ENCODE measurements around the gene PCDHB5. TPM values are rescaled to one million over a fixed set of nuclear protein-coding genes. Genes with fewer than 3 reads are reported as not detected.
"Not testable (repeated sequence)": the region's sequence is repeated elsewhere in the genome, so short reads cannot be mapped to it uniquely, and the experiment has no call there.

Gene PCDHB5
- total RNA-seq, 4 donors from 2014 or later = 7.1 to 21.4 (median 11.1) TPM

GRCh38 chr5:141180313-141180712, 45.3 kb downstream of the PCDHB5 start:
- intact Hi-C loops (cut with DNase I) = no loop called here
- Histone ChIP-seq H3K4me1 (no peaks in the 10 kb centered on the region), H3K27me3 (no peaks in the 10 kb centered on the region), H3K9me3 (no peaks in the 10 kb centered on the region), H3K4me3 (replicated peaks in 1 of 3) (no peak overlapping the region), H3K36me3 (no peaks in the 10 kb centered on the region), H3K27ac (no peak overlapping the region)
- 20 to 70% methylated on average over 1 of the region's 1 CpG for WGBS, 2 donors
- TF ChIP-seq CTCF (IDR thresholded peaks at IDR 0.05) = no peak
- no peak for TF ChIP-seq POLR2A (IDR thresholded peaks at IDR 0.05)
- no peak for DNase-seq

- intact Hi-C loops (cut with DNase I) = no loop called here
- TF ChIP-seq CTCF (IDR thresholded peaks at IDR 0.05) (peak in 2 of 6 experiments; percentile 10 to 38), POLR2A (IDR thresholded peaks at IDR 0.05) (no peak)
- Histone ChIP-seq H3K4me3 (replicated peaks in 1 of 3) (no peak within 1 kb of the TSS), H3K36me3 (no peaks in the 10 kb centered on the region), H3K27ac (no peak within 1 kb of the TSS), H3K9me3 (no peaks in the 10 kb centered on the region), H3K27me3 (no peaks in the 10 kb centered on the region), H3K4me1 (no peaks in the 10 kb centered on the region)
- WGBS, 2 donors = 9 to 18% methylated on average over 13 of the region's 13 CpGs
- DNase-seq = peak; percentile 13 to 34
Observed at GRCh38 chr5:141182248-141182647, 47.2 kb downstream of the PCDHB5 start, which contains the start of gene PCDHB16. Gene PCDHB16 (plus strand): TSS chr5:141182387. CDS start chr5:141182560, 173 bp downstream.

GRCh38 chr5:141184117-141184855, 49.3 kb downstream of the PCDHB5 start:
- H3K9me3 ChIP-seq; intact Hi-C loops (cut with DNase I); H3K4me3 ChIP-seq (replicated peaks in 1 of 3); H3K36me3 ChIP-seq; H3K27me3 ChIP-seq; DNase-seq; H3K27ac ChIP-seq; H3K4me1 ChIP-seq: not testable (repeated sequence)
- WGBS, 2 donors = 25 to 54% methylated on average over 13 to 17 of the region's 69 CpGs

- Histone ChIP-seq H3K9me3 (no peaks in the 10 kb centered on the region), H3K27ac (no peak within 1 kb of the TSS), H3K4me1 (no peaks in the 10 kb centered on the region), H3K36me3 (no peaks in the 10 kb centered on the region), H3K4me3 (replicated peaks in 1 of 3) (no peak within 1 kb of the TSS), H3K27me3 (no peaks in the 10 kb centered on the region)
- peak in 1 of 2 donors; percentile 29 for DNase-seq
- WGBS, 2 donors = 18 to 24% methylated on average over 9 of the region's 9 CpGs
- peak in 3 of 6 experiments; percentile 18 to 29 (median 27) for TF ChIP-seq CTCF (IDR thresholded peaks at IDR 0.05)
- TF ChIP-seq POLR2A (IDR thresholded peaks at IDR 0.05) = no peak
- intact Hi-C loops (cut with DNase I) = no loop called here
Observed at GRCh38 chr5:141186897-141187512, 52.0 kb downstream of the PCDHB5 start, which contains the start of gene PCDHB9. Gene PCDHB9 (plus strand): TSS chr5:141187161. CDS start chr5:141187319, 158 bp downstream.

Other genes starting within 250 kb of the PCDHB5 start
- 1 to 10 TPM; 3.0 to 6.4 (median 3.5) TPM for gene PCDHAC1, start 208.9 kb upstream of the PCDHB5 start, total RNA-seq
- gene PCDHAC2, start 168.7 kb upstream of the PCDHB5 start, total RNA-seq = 1 to 10 TPM; 2.0 to 5.4 (median 3.4) TPM
- under 1 TPM in 1 of 4 donors, not detected in 3; under 0.01 TPM for gene PCDHB1, start 83.8 kb upstream of the PCDHB5 start, total RNA-seq
- 1 to 10 TPM; 1.2 to 4.2 (median 3.2) TPM for gene PCDHB2, start 40.6 kb upstream of the PCDHB5 start, total RNA-seq
- 1 to 10 TPM in 3 of 4 donors, under 1 TPM in 1; 0.81 to 3.0 (median 2.4) TPM for gene PCDHB3, start 34.7 kb upstream of the PCDHB5 start, total RNA-seq
- 1 to 10 TPM; 2.0 to 8.7 (median 3.5) TPM for gene PCDHB4, start 13.4 kb upstream of the PCDHB5 start, total RNA-seq
- gene PCDHB6, start 14.9 kb downstream of the PCDHB5 start, total RNA-seq = 1 to 10 TPM in 2 of 4 donors, under 1 TPM in 2; 0.13 to 2.4 (median 0.71) TPM
- 1 to 10 TPM in 3 of 4 donors, under 1 TPM in 1; 0.67 to 2.8 (median 2.1) TPM for gene PCDHB7, start 37.4 kb downstream of the PCDHB5 start, total RNA-seq
- 1 to 10 TPM in 3 of 4 donors, under 1 TPM in 1; 0.67 to 2.6 (median 1.8) TPM for gene PCDHB8, start 42.6 kb downstream of the PCDHB5 start, total RNA-seq
- 1 to 10 TPM; 3.5 to 4.8 (median 4.1) TPM for gene PCDHB16, start 47.2 kb downstream of the PCDHB5 start, total RNA-seq
- gene PCDHB9, start 52.0 kb downstream of the PCDHB5 start, total RNA-seq = 1 to 10 TPM; 2.0 to 3.9 (median 3.0) TPM
- gene PCDHB10, start 57.1 kb downstream of the PCDHB5 start, total RNA-seq = 1 to 10 TPM; 1.6 to 3.1 (median 2.4) TPM
- 1 to 10 TPM; 2.0 to 3.4 (median 2.5) TPM for gene PCDHB11, start 64.4 kb downstream of the PCDHB5 start, total RNA-seq
- 1 to 10 TPM; 1.1 to 3.6 (median 2.4) TPM for gene PCDHB12, start 73.5 kb downstream of the PCDHB5 start, total RNA-seq
- 1 to 10 TPM; 4.0 to 7.2 (median 5.2) TPM for gene PCDHB13, start 78.7 kb downstream of the PCDHB5 start, total RNA-seq
- gene PCDHB14, start 88.1 kb downstream of the PCDHB5 start, total RNA-seq = 1 to 10 TPM; 3.5 to 6.5 (median 4.0) TPM
- 1 to 10 TPM; 3.8 to 6.8 (median 5.5) TPM for gene PCDHB15, start 110.2 kb downstream of the PCDHB5 start, total RNA-seq
- 1 to 10 TPM in 2 of 4 donors, not detected in 2; 1.6 to 4.5 TPM for gene SLC25A2, start 168.8 kb downstream of the PCDHB5 start, total RNA-seq
- 10 to 100 TPM; 48.0 to 72.6 (median 60.9) TPM for gene TAF7, start 185.6 kb downstream of the PCDHB5 start, total RNA-seq
- gene PCDHGA1, start 195.3 kb downstream of the PCDHB5 start, total RNA-seq = 1 to 10 TPM in 2 of 4 donors, under 1 TPM in 2; 0.40 to 1.3 (median 0.87) TPM
- gene PCDHGA2, start 203.6 kb downstream of the PCDHB5 start, total RNA-seq = 1 to 10 TPM; 4.3 to 6.4 (median 5.6) TPM
- 1 to 10 TPM; 3.0 to 4.7 (median 4.1) TPM for gene PCDHGA3, start 208.6 kb downstream of the PCDHB5 start, total RNA-seq
- 1 to 10 TPM; 3.9 to 7.5 (median 6.0) TPM for gene PCDHGB1, start 214.9 kb downstream of the PCDHB5 start, total RNA-seq
- gene PCDHGA4, start 219.8 kb downstream of the PCDHB5 start, total RNA-seq = 1 to 10 TPM; 3.5 to 7.7 (median 4.4) TPM
- 1 to 10 TPM; 4.4 to 7.6 (median 6.6) TPM for gene PCDHGB2, start 224.8 kb downstream of the PCDHB5 start, total RNA-seq
- gene PCDHGA5, start 229.0 kb downstream of the PCDHB5 start, total RNA-seq = 1 to 10 TPM; 3.5 to 5.3 (median 4.2) TPM
- 1 to 10 TPM; 5.1 to 9.2 (median 5.8) TPM for gene PCDHGB3, start 235.0 kb downstream of the PCDHB5 start, total RNA-seq
- 1 to 10 TPM; 5.6 to 7.3 (median 5.8) TPM for gene PCDHGA6, start 238.7 kb downstream of the PCDHB5 start, total RNA-seq
- gene PCDHGA7, start 247.5 kb downstream of the PCDHB5 start, total RNA-seq = 1 to 10 TPM; 5.1 to 9.8 (median 7.8) TPM